HCT116 (cell line): ENCODE measurements around the gene GRK5. TPM values are rescaled to one million over a fixed set of nuclear protein-coding genes. Genes with fewer than 3 reads are reported as not detected.

Experiments
- ATAC-seq: fragments of 200-7000 bp; cut with Tn5 transposase; 2 replicates; pipeline ENCODE4 v1.9.1; 2020; ENCODE audit warnings: mild to moderate bottlenecking, moderate library complexity
- BruUV-seq: library from RNA; stranded (reverse); fragments of 400-500 nt; replicated peaks from 2 replicates; lab custom pipeline; 2021; lab: Mats Ljungman, UMichigan
- CTCF ChIA-PET: fragments of 300-600 bp; sonication (Branson Sonifier 250); formaldehyde crosslinking; loops from one replicate; lab custom pipeline; 2021; ENCODE audit warnings: antibody characterized with exemption; lab: Charles Lee
- POLR2A ChIA-PET: fragments of 300-600, 350-600 bp; sonication (Branson Sonifier 250); formaldehyde crosslinking; loops from one replicate; lab custom pipeline; 2021; ENCODE audit warnings: antibody characterized with exemption; lab: Charles Lee
- RAD21 ChIA-PET, 2 experiments: fragments of 300-600 bp; sonication (Branson Sonifier 250); formaldehyde crosslinking; loops; one replicate each; lab custom pipeline; 2023; ENCODE audit warnings: low total read pairs in 2 of 2; ENCODE audit not compliant: uncharacterized antibody in 2 of 2, unreplicated experiment in 2 of 2, low non-redundant PET in 1 of 2; lab: Charles Lee
- DNase-seq: peaks from one replicate; pipeline ENCODE4 v3.0.0-alpha.2; 2010; ENCODE audit warnings: low read depth, low spot score
- H2AFZ ChIP-seq: fragments of 200-600 bp; shearing (Covaris generic), sonication (generic); 2 replicates; pipeline ENCODE4 v1.6.1; 2017; ENCODE audit warnings: low read depth, mixed run types, mixed read lengths, antibody characterized with exemption, low read length; ENCODE audit not compliant: poor library complexity, severe bottlenecking
- H3K27ac ChIP-seq: 2 replicates; pipeline ENCODE4 v1.5.1; 2012; ENCODE audit warnings: low read depth, low read length
- H3K27me3 ChIP-seq: fragments of 200-600 bp; sonication (generic); 2 replicates; pipeline ENCODE4 v1.6.1; 2016; ENCODE audit warnings: mixed run types, low read length, mixed read lengths; ENCODE audit not compliant: insufficient read depth
- H3K36me3 ChIP-seq, 2 experiments: fragments of 200-500 bp in 1 of 2; fragments of 200-600 bp in 1 of 2; sonication (Bioruptor generic) in 1 of 2; sonication (generic) in 1 of 2; 2 replicates each; pipeline versions ENCODE4 v1.5.1 to v1.6.1; 2014 to 2016; ENCODE audit warnings: low read length in 2 of 2, inconsistent platforms in 1 of 2, mixed read lengths in 1 of 2, mixed run types in 1 of 2; ENCODE audit not compliant: insufficient read depth in 2 of 2, control insufficient read depth in 1 of 2
- H3K4me1 ChIP-seq, 2 experiments: fragments of 200-600 bp in 1 of 2; sonication (generic) in 1 of 2; 2 replicates each; pipeline versions ENCODE4 v1.5.1 to v1.6.1; 2012 to 2017; ENCODE audit warnings: low read length in 2 of 2, inconsistent platforms in 1 of 2, mild to moderate bottlenecking in 1 of 2, mixed read lengths in 1 of 2, mixed run types in 1 of 2, moderate library complexity in 1 of 2; ENCODE audit not compliant: insufficient read depth in 2 of 2, control insufficient read depth in 1 of 2
- H3K4me2 ChIP-seq: fragments of 200-600 bp; sonication (generic); 2 replicates; pipeline ENCODE4 v1.6.1; 2017; ENCODE audit warnings: mixed run types, low read length, mixed read lengths
- H3K4me3 ChIP-seq, 2 experiments: fragments of 200-600 bp in 1 of 2; sonication (generic) in 1 of 2; replicated peaks in 1 of 2; 2 replicates each; pipeline ENCODE4 v1.5.1; 2011 to 2016; ENCODE audit warnings: low read length in 2 of 2, control low read depth in 1 of 2, low read depth in 1 of 2, mild to moderate bottlenecking in 1 of 2, mixed read lengths in 1 of 2, mixed run types in 1 of 2
- H3K79me2 ChIP-seq: fragments of 200-600 bp; sonication (generic); 2 replicates; pipeline ENCODE4 v1.6.1; 2017; ENCODE audit warnings: mild to moderate bottlenecking, mixed run types, low read length, moderate library complexity, mixed read lengths; ENCODE audit not compliant: insufficient read depth
- H3K9ac ChIP-seq: fragments of 200-600 bp; sonication (generic); 2 replicates; pipeline ENCODE4 v1.6.1; 2016; ENCODE audit warnings: low read length, mixed read lengths
- H3K9me2 ChIP-seq: fragments of 200-600 bp; sonication (generic), shearing (Covaris generic); 2 replicates; pipeline ENCODE4 v1.6.1; 2017; ENCODE audit warnings: mixed run types, mild to moderate bottlenecking, moderate library complexity; ENCODE audit not compliant: insufficient read depth
- H3K9me3 ChIP-seq, 2 experiments: fragments of 200-500 bp in 1 of 2; fragments of 200-600 bp in 1 of 2; sonication (Bioruptor generic) in 1 of 2; sonication (generic) in 1 of 2; 2 replicates each; pipeline ENCODE4 v1.6.1; 2014 to 2017; ENCODE audit warnings: low read length in 2 of 2, mixed read lengths in 2 of 2, inconsistent platforms in 1 of 2, low read depth in 1 of 2, mild to moderate bottlenecking in 1 of 2, mixed run types in 1 of 2, moderate library complexity in 1 of 2; ENCODE audit not compliant: control insufficient read depth in 1 of 2, insufficient read depth in 1 of 2
- H4K20me1 ChIP-seq: fragments of 200-600 bp; sonication (generic), shearing (Covaris generic); 2 replicates; pipeline ENCODE4 v1.6.1; 2017; ENCODE audit warnings: mixed run types, mild to moderate bottlenecking, moderate library complexity; ENCODE audit not compliant: insufficient read depth
- CBX3 ChIP-seq: IDR thresholded peaks from 2 replicates; pipeline ENCODE4 v1.6.1; 2012; ENCODE audit warnings: low read depth
- EGR1 ChIP-seq: IDR thresholded peaks from 2 replicates; pipeline ENCODE4 v1.6.1; 2012; ENCODE audit warnings: low read depth
- ELF1 ChIP-seq: IDR thresholded peaks from 2 replicates; pipeline ENCODE4 v1.6.1; 2012; ENCODE audit warnings: low read depth, borderline replicate concordance
- EZH2 ChIP-seq: fragments of 200-600 bp; sonication (generic); IDR thresholded peaks from 2 replicates; pipeline ENCODE4 v1.6.1; 2017; ENCODE audit warnings: antibody characterized with exemption, mixed run types
- EZH2phosphoT487 ChIP-seq: fragments of 200-600 bp; IDR thresholded peaks from 2 replicates; pipeline ENCODE4 v1.6.1; 2018; ENCODE audit warnings: antibody characterized with exemption, borderline replicate concordance
- FOSL1 ChIP-seq: IDR thresholded peaks from 2 replicates; pipeline ENCODE4 v1.6.1; 2012; ENCODE audit warnings: low read depth
- JUND ChIP-seq: IDR thresholded peaks from 2 replicates; pipeline ENCODE4 v1.6.1; 2012
- POLR2A ChIP-seq: IDR thresholded peaks from 2 replicates; pipeline ENCODE4 v1.7.0; 2011; ENCODE audit warnings: borderline replicate concordance; ENCODE audit not compliant: insufficient read depth, insufficient read length; ENCODE audit errors: extremely low read depth
- POLR2AphosphoS5 ChIP-seq: IDR thresholded peaks from 2 replicates; pipeline ENCODE4 v1.6.1; 2011; ENCODE audit warnings: mild to moderate bottlenecking, low read depth, low read length, moderate library complexity
- RAD21 ChIP-seq: IDR thresholded peaks from 2 replicates; pipeline ENCODE4 v1.6.1; 2012; ENCODE audit warnings: low read depth, mild to moderate bottlenecking
- SIN3A ChIP-seq: IDR thresholded peaks from 2 replicates; pipeline ENCODE4 v1.6.1; 2012; ENCODE audit warnings: low read depth
- SRF ChIP-seq: IDR thresholded peaks from 2 replicates; pipeline ENCODE4 v1.6.1; 2012; ENCODE audit warnings: low read depth
- YY1 ChIP-seq: IDR thresholded peaks from 2 replicates; pipeline ENCODE4 v1.6.1; 2011; ENCODE audit warnings: low read length, low read depth, moderate library complexity, mild to moderate bottlenecking; ENCODE audit not compliant: insufficient replicate concordance; ENCODE audit errors: extremely low read depth
- ZFX ChIP-seq: fragments of 450-650 bp; IDR thresholded peaks from 2 replicates; pipeline ENCODE4 v1.6.1; 2017
- intact Hi-C: fragments of 100-400 bp; cut with micrococcal nuclease; formaldehyde crosslinking; loops from 2 replicates; pipeline ENCODE4 v1.10.0; 2022
- total RNA-seq: library from RNA; stranded (reverse); gene quantifications from one replicate; pipeline ENCODE4 v1.2.1, GENCODE V29; 2021; ENCODE audit not compliant: unreplicated experiment
- TF ChIP-seq, protein P1 (sequence below): IDR thresholded peaks from 2 replicates; pipeline ENCODE4 v1.6.1; 2012; ENCODE audit warnings: low read depth
- TF ChIP-seq, protein P2 (sequence below): IDR thresholded peaks from 2 replicates; pipeline ENCODE4 v1.6.1; 2011; ENCODE audit warnings: mild to moderate bottlenecking, low read length, moderate library complexity; ENCODE audit not compliant: insufficient replicate concordance; ENCODE audit errors: extremely low read depth
- TF ChIP-seq, protein P3 (sequence below): IDR thresholded peaks from 2 replicates; pipeline ENCODE4 v1.6.1; 2012

The GRK5 gene
- total RNA-seq, 1 experiment from 2014 or later: 7.3 TPM

DNA sequence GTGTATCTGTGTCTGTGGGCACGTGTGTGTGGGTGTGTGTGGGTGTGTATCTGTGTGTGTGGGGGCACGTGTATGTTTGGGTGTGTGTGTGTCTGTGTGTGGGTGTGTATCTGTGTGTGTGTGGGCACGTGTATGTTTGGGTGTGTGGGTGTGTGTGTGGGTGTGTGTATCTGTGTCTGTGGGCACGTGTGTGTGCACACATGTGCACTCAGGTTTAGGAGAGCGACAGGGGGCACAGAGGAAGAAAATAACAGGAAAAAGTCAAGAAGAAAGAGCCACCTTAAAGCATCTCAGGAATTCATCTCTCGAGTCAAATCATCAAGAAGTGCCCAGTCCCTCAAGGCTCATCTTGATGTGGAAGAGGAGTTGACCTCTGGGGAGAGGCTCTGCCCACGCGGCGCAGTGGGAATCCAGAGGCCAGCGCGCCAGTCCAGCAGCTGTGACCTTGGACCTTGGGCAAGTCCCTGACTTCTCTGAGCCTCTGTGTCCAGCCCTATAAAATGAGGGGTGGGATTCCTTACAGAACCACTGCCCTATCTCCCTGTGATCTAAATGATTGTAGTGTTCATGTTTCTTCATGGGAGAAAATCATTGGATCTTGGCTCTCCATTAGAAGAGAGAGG, 187.4 kb downstream of the GRK5 start:
- Histone ChIP-seq H3K27ac (no peak overlapping the region), H3K36me3 (no peaks in the 10 kb centered on the region), H3K4me1 (no peaks in the 10 kb centered on the region), H3K4me3 (no peak overlapping the region)
- CTCF ChIA-PET: no interaction called here
- TF ChIP-seq, protein P1, sequence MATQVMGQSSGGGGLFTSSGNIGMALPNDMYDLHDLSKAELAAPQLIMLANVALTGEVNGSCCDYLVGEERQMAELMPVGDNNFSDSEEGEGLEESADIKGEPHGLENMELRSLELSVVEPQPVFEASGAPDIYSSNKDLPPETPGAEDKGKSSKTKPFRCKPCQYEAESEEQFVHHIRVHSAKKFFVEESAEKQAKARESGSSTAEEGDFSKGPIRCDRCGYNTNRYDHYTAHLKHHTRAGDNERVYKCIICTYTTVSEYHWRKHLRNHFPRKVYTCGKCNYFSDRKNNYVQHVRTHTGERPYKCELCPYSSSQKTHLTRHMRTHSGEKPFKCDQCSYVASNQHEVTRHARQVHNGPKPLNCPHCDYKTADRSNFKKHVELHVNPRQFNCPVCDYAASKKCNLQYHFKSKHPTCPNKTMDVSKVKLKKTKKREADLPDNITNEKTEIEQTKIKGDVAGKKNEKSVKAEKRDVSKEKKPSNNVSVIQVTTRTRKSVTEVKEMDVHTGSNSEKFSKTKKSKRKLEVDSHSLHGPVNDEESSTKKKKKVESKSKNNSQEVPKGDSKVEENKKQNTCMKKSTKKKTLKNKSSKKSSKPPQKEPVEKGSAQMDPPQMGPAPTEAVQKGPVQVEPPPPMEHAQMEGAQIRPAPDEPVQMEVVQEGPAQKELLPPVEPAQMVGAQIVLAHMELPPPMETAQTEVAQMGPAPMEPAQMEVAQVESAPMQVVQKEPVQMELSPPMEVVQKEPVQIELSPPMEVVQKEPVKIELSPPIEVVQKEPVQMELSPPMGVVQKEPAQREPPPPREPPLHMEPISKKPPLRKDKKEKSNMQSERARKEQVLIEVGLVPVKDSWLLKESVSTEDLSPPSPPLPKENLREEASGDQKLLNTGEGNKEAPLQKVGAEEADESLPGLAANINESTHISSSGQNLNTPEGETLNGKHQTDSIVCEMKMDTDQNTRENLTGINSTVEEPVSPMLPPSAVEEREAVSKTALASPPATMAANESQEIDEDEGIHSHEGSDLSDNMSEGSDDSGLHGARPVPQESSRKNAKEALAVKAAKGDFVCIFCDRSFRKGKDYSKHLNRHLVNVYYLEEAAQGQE: no peak
- TF ChIP-seq SRF (no peak), YY1 (no peak), EZH2phosphoT487 (no peak), EZH2 (no peak), SIN3A (no peak), POLR2AphosphoS5 (no peak), JUND (no peak), FOSL1 (no peak), POLR2A (no peak), EGR1 (no peak), CBX3 (no peak), ZFX (no peak), ELF1 (no peak), RAD21 (no peak)
- TF ChIP-seq, protein P2, sequence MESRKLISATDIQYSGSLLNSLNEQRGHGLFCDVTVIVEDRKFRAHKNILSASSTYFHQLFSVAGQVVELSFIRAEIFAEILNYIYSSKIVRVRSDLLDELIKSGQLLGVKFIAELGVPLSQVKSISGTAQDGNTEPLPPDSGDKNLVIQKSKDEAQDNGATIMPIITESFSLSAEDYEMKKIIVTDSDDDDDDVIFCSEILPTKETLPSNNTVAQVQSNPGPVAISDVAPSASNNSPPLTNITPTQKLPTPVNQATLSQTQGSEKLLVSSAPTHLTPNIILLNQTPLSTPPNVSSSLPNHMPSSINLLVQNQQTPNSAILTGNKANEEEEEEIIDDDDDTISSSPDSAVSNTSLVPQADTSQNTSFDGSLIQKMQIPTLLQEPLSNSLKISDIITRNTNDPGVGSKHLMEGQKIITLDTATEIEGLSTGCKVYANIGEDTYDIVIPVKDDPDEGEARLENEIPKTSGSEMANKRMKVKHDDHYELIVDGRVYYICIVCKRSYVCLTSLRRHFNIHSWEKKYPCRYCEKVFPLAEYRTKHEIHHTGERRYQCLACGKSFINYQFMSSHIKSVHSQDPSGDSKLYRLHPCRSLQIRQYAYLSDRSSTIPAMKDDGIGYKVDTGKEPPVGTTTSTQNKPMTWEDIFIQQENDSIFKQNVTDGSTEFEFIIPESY: no peak
- TF ChIP-seq, protein P3, sequence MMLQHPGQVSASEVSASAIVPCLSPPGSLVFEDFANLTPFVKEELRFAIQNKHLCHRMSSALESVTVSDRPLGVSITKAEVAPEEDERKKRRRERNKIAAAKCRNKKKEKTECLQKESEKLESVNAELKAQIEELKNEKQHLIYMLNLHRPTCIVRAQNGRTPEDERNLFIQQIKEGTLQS: no peak
- TF ChIP-seq, all 23 proteins: peak for 0
- Histone ChIP-seq H3K9me2 (no peaks in the 10 kb centered on the region), H4K20me1 (no peaks in the 10 kb centered on the region), H3K79me2 (no peaks in the 10 kb centered on the region), H2AFZ (no peak overlapping the region), H3K9me3 (no peaks in the 10 kb centered on the region), H3K27me3 (no peaks in the 10 kb centered on the region), H3K4me2 (no peak overlapping the region), H3K9ac (no peak overlapping the region)
- intact Hi-C loops: no loop called here
- ATAC-seq (no peak), DNase-seq (no peak)
- POLR2A ChIA-PET: no interaction called here
- RAD21 ChIA-PET: no interaction called here
- BruUV-seq: no TSS peak
